Measurements from ENCODE around the gene PTGDR. TPM values are rescaled to one million over a fixed set of nuclear protein-coding genes. Genes with fewer than 3 reads are reported as not detected.

PTGDR gene
- total and polyA plus RNA-seq, 2 of the 8 experiments (the other 6 are each of a cell fraction or from before 2014, with no cell fraction given) = 0.22 to 0.83 TPM

DNA sequence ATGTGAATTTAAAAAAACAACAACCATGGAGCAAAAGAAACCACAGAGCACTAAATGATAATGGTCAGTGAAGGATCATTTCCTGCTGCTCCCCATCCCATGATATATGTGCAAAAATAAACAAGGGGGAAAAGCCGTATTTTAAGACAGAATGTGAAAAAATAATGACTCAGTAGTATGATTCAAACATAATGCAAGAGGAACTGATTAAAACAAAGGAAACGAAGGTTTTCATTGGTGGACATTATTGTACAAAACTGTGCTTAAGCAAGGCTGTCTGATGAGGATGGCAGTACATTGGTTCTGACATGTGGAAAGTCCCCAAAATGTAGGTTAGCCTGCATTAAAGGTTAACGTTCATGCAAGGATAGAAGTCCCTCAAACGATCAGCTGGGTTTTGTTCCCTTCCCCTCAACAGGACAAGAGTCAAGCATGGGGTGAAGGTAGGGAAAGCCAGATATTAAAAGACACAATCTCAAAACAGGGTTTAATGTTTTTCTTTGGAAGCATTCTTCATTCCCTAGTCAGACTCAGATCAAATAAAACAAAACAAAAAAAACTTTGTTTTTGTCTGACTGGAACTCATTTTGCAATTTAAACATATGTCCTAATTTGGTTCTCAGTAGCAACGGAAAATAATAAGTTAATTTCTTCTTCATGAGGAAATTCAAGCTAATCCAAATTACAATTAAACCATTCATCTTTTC lies 26.3 kb upstream of the PTGDR start (continued):
- TF ChIP-seq, protein P1, sequence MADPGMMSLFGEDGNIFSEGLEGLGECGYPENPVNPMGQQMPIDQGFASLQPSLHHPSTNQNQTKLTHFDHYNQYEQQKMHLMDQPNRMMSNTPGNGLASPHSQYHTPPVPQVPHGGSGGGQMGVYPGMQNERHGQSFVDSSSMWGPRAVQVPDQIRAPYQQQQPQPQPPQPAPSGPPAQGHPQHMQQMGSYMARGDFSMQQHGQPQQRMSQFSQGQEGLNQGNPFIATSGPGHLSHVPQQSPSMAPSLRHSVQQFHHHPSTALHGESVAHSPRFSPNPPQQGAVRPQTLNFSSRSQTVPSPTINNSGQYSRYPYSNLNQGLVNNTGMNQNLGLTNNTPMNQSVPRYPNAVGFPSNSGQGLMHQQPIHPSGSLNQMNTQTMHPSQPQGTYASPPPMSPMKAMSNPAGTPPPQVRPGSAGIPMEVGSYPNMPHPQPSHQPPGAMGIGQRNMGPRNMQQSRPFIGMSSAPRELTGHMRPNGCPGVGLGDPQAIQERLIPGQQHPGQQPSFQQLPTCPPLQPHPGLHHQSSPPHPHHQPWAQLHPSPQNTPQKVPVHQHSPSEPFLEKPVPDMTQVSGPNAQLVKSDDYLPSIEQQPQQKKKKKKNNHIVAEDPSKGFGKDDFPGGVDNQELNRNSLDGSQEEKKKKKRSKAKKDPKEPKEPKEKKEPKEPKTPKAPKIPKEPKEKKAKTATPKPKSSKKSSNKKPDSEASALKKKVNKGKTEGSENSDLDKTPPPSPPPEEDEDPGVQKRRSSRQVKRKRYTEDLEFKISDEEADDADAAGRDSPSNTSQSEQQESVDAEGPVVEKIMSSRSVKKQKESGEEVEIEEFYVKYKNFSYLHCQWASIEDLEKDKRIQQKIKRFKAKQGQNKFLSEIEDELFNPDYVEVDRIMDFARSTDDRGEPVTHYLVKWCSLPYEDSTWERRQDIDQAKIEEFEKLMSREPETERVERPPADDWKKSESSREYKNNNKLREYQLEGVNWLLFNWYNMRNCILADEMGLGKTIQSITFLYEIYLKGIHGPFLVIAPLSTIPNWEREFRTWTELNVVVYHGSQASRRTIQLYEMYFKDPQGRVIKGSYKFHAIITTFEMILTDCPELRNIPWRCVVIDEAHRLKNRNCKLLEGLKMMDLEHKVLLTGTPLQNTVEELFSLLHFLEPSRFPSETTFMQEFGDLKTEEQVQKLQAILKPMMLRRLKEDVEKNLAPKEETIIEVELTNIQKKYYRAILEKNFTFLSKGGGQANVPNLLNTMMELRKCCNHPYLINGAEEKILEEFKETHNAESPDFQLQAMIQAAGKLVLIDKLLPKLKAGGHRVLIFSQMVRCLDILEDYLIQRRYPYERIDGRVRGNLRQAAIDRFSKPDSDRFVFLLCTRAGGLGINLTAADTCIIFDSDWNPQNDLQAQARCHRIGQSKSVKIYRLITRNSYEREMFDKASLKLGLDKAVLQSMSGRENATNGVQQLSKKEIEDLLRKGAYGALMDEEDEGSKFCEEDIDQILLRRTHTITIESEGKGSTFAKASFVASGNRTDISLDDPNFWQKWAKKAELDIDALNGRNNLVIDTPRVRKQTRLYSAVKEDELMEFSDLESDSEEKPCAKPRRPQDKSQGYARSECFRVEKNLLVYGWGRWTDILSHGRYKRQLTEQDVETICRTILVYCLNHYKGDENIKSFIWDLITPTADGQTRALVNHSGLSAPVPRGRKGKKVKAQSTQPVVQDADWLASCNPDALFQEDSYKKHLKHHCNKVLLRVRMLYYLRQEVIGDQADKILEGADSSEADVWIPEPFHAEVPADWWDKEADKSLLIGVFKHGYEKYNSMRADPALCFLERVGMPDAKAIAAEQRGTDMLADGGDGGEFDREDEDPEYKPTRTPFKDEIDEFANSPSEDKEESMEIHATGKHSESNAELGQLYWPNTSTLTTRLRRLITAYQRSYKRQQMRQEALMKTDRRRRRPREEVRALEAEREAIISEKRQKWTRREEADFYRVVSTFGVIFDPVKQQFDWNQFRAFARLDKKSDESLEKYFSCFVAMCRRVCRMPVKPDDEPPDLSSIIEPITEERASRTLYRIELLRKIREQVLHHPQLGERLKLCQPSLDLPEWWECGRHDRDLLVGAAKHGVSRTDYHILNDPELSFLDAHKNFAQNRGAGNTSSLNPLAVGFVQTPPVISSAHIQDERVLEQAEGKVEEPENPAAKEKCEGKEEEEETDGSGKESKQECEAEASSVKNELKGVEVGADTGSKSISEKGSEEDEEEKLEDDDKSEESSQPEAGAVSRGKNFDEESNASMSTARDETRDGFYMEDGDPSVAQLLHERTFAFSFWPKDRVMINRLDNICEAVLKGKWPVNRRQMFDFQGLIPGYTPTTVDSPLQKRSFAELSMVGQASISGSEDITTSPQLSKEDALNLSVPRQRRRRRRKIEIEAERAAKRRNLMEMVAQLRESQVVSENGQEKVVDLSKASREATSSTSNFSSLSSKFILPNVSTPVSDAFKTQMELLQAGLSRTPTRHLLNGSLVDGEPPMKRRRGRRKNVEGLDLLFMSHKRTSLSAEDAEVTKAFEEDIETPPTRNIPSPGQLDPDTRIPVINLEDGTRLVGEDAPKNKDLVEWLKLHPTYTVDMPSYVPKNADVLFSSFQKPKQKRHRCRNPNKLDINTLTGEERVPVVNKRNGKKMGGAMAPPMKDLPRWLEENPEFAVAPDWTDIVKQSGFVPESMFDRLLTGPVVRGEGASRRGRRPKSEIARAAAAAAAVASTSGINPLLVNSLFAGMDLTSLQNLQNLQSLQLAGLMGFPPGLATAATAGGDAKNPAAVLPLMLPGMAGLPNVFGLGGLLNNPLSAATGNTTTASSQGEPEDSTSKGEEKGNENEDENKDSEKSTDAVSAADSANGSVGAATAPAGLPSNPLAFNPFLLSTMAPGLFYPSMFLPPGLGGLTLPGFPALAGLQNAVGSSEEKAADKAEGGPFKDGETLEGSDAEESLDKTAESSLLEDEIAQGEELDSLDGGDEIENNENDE (IDR thresholded peaks at IDR 0.05; ENCODE audit: insufficient replicate concordance, low read length) = no peak
- TF ChIP-seq BCL11A (IDR thresholded peaks at IDR 0.05; ENCODE audit: low read depth in 2 of 2, low read length in 2 of 2) (no peak), EP300 (IDR thresholded peaks at IDR 0.05; ENCODE audit: borderline replicate concordance in 1 of 2, low read depth in 2 of 2, low read length in 2 of 2) (no peak), SP4 (IDR thresholded peaks at IDR 0.05; ENCODE audit: low read length) (no peak)

All from H1 (cell line).